ENCODE measurements around the gene ERVK3-1. TPM values are rescaled to one million over a fixed set of nuclear protein-coding genes. Genes with fewer than 3 reads are reported as not detected.
A peak's percentile ranks its signal among the peaks of the same experiment; 100 is the strongest.

The ERVK3-1 gene
- total and polyA plus RNA-seq, 2 of the 13 experiments (the other 11 are each of a cell fraction or from before 2014, with no cell fraction given), result 28.5 to 38.7 TPM

DNA sequence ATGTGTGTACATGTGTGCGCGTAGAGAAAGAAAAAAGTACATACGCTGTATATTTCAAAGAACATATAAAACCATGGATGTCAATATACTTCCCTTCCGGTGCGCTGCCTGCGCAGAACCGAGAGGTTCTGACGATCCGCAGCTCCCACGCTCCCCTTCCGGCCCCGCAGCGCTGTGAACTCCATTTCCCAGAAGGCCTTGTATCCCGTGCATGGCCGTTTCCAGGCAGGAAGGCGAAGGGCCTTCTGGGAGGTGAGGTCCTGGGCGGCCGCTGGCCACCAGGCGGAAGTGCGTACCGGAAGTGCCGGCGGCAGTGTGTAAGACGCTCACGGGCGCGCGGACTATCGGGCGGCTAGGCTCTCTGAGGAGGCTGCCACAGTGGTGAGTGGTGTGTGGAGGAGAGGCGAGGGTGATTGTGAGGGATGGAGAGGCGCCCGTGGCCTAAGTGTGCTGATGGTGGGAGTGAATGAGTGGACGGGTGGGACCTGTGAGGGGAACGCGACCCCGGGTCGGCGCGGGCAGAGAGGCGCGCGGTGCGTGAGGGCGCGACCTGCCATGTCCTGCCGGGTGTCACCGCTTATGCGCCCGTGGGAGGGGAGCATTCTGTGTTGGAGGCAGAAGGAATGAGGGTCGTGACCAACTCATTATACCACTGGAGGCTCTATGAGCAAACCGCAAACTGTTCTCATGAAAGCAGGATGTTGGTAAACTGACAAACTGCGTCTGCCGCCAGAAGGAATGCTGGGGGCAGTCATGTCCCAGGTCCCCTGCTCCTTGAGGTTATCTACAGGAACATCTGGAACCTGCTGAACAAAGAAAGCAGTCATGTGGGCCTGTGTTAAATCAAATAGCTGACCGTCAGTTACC is at the start of gene ERVK3-1 (continued):
- TF ChIP-seq SOX13 (IDR thresholded peaks at IDR 0.05) (no peak), SOX13 (CRISPR knock-in tag; conservative IDR thresholded peaks at IDR 0.05 in 1 of 2, IDR thresholded peaks at IDR 0.05 in 1 of 2) (no peak), THYN1 (CRISPR knock-in tag; IDR thresholded peaks at IDR 0.05; ENCODE audit: borderline replicate concordance, low read depth) (no peak), ZNF501 (CRISPR knock-in tag; IDR thresholded peaks at IDR 0.05) (peak; percentile 23; the same call in 1 of the 2 replicates), CBX5 (CRISPR knock-in tag; IDR thresholded peaks at IDR 0.05; ENCODE audit: borderline replicate concordance) (peak; percentile 76; the same call in 1 of the 2 replicates), THAP11 (CRISPR knock-in tag; IDR thresholded peaks at IDR 0.05) (peak; percentile 100), ADNP (CRISPR knock-in tag; IDR thresholded peaks at IDR 0.05) (no peak), CBFB (CRISPR knock-in tag; IDR thresholded peaks at IDR 0.05) (0 out of 2 replicates have a peak, but pooled peaks have one; percentile 48), TP53 (CRISPR knock-in tag; conservative IDR thresholded peaks at IDR 0.05) (no peak), SRSF1 (optimal IDR thresholded peaks at IDR 0.05; ENCODE audit: low read depth, low read length) (peak; percentile 84), MEIS2 (CRISPR knock-in tag; IDR thresholded peaks at IDR 0.05) (no peak), PRPF4 (IDR thresholded peaks at IDR 0.05; ENCODE audit: low read depth, low read length, poor library complexity, severe bottlenecking) (no peak), ZNF761 (CRISPR knock-in tag; conservative IDR thresholded peaks at IDR 0.05) (no peak), SIN3A (IDR thresholded peaks at IDR 0.05; ENCODE audit: borderline replicate concordance, low read depth, low read length) (peak; percentile 89), ZZZ3 (CRISPR knock-in tag; IDR thresholded peaks at IDR 0.05; ENCODE audit: borderline replicate concordance) (peak; percentile 82; the same call in 1 of the 2 replicates), MED13 (CRISPR knock-in tag; IDR thresholded peaks at IDR 0.05) (no peak), ZNF563 (CRISPR knock-in tag; IDR thresholded peaks at IDR 0.05) (peak; percentile 44; the same call in 1 of the 2 replicates)
- TF ChIP-seq, protein P1, sequence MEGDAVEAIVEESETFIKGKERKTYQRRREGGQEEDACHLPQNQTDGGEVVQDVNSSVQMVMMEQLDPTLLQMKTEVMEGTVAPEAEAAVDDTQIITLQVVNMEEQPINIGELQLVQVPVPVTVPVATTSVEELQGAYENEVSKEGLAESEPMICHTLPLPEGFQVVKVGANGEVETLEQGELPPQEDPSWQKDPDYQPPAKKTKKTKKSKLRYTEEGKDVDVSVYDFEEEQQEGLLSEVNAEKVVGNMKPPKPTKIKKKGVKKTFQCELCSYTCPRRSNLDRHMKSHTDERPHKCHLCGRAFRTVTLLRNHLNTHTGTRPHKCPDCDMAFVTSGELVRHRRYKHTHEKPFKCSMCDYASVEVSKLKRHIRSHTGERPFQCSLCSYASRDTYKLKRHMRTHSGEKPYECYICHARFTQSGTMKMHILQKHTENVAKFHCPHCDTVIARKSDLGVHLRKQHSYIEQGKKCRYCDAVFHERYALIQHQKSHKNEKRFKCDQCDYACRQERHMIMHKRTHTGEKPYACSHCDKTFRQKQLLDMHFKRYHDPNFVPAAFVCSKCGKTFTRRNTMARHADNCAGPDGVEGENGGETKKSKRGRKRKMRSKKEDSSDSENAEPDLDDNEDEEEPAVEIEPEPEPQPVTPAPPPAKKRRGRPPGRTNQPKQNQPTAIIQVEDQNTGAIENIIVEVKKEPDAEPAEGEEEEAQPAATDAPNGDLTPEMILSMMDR (CRISPR knock-in tag; IDR thresholded peaks at IDR 0.05), result peak; percentile 33; the same call in 1 of the 2 replicates
- TF ChIP-seq, protein P2, sequence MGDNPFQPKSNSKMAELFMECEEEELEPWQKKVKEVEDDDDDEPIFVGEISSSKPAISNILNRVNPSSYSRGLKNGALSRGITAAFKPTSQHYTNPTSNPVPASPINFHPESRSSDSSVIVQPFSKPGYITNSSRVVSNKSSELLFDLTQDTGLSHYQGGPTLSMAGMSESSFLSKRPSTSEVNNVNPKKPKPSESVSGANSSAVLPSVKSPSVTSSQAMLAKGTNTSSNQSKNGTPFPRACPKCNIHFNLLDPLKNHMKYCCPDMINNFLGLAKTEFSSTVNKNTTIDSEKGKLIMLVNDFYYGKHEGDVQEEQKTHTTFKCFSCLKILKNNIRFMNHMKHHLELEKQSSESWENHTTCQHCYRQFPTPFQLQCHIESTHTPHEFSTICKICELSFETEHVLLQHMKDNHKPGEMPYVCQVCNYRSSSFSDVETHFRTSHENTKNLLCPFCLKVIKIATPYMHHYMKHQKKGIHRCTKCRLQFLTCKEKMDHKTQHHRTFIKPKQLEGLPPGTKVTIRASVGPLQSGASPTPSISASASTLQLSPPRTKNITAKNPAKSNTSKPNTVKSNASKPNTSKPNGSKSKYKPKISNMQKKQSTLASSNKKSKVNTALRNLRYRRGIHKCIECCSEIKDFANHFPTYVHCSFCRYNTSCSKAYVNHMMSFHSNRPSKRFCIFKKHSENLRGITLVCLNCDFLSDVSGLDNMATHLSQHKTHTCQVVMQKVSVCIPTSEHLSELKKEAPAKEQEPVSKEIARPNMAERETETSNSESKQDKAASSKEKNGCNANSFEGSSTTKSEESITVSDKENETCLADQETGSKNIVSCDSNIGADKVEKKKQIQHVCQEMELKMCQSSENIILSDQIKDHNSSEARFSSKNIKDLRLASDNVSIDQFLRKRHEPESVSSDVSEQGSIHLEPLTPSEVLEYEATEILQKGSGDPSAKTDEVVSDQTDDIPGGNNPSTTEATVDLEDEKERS (CRISPR knock-in tag; IDR thresholded peaks at IDR 0.05), result no peak
- TF ChIP-seq, protein P3, sequence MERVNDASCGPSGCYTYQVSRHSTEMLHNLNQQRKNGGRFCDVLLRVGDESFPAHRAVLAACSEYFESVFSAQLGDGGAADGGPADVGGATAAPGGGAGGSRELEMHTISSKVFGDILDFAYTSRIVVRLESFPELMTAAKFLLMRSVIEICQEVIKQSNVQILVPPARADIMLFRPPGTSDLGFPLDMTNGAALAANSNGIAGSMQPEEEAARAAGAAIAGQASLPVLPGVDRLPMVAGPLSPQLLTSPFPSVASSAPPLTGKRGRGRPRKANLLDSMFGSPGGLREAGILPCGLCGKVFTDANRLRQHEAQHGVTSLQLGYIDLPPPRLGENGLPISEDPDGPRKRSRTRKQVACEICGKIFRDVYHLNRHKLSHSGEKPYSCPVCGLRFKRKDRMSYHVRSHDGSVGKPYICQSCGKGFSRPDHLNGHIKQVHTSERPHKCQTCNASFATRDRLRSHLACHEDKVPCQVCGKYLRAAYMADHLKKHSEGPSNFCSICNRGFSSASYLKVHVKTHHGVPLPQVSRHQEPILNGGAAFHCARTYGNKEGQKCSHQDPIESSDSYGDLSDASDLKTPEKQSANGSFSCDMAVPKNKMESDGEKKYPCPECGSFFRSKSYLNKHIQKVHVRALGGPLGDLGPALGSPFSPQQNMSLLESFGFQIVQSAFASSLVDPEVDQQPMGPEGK (CRISPR knock-in tag; IDR thresholded peaks at IDR 0.05), result peak; percentile 8; the same call in 1 of the 2 replicates
- TF ChIP-seq, protein P4, sequence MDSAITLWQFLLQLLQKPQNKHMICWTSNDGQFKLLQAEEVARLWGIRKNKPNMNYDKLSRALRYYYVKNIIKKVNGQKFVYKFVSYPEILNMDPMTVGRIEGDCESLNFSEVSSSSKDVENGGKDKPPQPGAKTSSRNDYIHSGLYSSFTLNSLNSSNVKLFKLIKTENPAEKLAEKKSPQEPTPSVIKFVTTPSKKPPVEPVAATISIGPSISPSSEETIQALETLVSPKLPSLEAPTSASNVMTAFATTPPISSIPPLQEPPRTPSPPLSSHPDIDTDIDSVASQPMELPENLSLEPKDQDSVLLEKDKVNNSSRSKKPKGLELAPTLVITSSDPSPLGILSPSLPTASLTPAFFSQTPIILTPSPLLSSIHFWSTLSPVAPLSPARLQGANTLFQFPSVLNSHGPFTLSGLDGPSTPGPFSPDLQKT (CRISPR knock-in tag; IDR thresholded peaks at IDR 0.05; ENCODE audit: borderline replicate concordance), result peak; percentile 78; the same call in 1 of the 2 replicates
